ENCODE data around the gene ADGRL4.
"Not testable (repeated sequence)": the region's sequence is repeated elsewhere in the genome, so short reads cannot be mapped to it uniquely, and the experiment has no call there.

Gene ADGRL4

GRCh38 chr1:78916986-78917385, 89.5 kb downstream of the ADGRL4 start:
- DNase-seq = no peak

GRCh38 chr1:78913950-78914349, 92.6 kb downstream of the ADGRL4 start:
- no peak for DNase-seq

DNA sequence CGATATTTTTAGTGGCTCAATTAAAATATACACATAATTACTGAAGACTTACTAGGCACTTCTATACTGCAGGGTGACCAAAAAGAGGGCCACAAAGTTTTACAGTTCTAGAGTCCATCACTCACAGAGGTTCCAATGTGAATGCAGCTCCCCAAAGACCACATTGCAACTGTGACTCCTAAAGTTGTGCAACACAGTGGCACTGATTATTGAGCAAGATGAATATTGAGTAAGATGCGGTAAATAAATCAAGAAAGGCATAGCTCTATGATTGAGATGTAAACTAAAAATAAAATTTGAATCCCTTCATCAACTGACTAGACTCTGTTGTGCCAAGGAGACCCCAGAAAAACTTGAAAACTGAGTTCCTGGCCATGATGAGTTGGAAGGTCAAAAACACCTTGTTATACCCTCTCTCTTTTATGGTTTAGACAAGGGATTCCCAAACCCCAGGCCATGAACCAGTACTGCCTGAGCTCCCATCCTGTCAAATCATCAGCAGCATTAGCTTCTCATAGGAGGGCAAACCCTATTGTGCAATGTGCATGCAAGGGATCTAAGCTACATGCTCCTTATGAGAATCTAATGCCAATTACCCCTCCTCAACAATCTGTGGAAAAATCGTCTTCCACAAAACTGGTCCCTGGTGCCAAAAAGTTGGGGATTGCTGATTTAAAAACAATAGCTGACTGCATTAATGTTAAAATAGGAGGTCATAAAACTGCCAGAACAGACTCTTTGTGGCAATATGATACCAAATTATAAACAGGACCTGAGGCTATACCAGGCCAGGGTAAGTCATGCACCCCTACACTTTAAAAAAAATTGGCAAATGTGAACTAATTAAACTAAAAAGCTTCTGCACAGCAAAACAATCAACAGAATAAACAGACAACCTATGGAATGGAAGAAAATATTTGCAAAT, 94.3 kb downstream of the ADGRL4 start:
- DNase-seq = peak; percentile 7

DNA sequence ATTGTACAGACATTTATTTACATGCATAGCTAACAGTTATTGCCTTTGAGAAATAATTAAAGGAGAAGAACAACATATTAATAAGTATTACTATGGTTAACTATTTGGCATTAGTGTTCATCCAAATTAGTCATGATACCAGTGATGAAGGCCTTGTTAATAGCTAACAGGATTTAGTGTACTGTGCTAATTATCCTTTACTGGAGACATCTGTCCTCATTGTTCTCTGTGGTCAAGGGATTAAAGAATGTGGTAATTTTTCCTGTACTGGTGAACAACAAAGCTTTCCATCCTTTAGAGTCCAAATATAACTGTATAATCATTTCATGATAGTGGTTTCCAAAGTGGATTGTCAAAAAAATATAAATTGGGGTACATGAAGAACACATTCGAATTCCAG, 103.9 kb downstream of the ADGRL4 start:
- DNase-seq = no peak

- DNase-seq = no peak
These were observed 111.7 kb downstream of the ADGRL4 start for GRCh38 chr1:78894811-78895210.

DNA sequence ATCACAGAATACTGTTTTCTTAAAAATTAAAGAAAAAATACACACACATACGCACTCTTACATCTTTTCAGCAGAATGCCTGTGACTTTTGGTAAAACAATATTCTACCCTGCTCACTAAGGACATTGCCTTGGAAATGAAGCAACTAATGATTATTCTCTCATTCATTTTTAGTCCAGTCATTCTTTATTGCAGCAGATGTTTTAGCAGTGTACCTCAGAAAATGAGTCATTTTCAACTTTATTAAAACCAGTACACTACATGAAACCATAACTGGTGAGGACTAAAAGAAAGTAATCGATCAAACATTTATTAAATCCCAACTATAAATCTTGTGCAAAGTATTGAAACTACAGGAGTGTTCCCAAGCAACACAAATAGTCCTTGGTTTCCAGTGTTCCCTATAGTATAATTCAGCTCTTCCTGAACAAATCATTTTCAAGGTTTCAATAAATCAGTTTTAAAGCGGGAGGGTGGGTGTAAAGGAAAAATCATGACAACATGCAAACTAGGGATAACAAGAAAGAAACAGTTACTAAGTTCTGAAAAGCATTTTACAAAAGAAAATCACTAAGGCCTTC, 114.2 kb downstream of the ADGRL4 start:
- DNase-seq = no peak

GRCh38 chr1:78887458-78887857, 119.1 kb downstream of the ADGRL4 start:
- DNase-seq = no peak

GRCh38 chr1:78884685-78885452, 121.7 kb downstream of the ADGRL4 start:
- DNase-seq = no peak

GRCh38 chr1:78880223-78880622, 126.3 kb downstream of the ADGRL4 start:
- no peak for DNase-seq

DNA sequence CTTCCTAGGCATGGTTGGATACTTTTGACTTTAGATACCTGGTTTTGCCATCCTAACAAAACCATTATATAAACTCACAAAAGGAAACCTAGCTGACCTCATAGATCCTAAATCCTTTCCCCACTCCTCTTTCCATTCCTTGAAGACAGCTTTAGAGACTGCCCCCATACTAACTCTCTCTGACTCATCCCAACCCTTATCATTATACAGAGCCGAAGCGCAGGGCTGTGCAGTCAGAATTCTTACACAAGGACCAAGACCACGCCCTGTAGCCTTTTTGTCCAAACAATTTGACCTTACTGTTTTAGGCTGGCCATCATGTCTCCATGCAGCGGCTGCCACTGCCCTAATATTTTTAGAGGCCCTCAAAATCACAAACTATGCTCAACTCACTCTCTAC, 130.5 kb downstream of the ADGRL4 start:
- not testable (repeated sequence) for DNase-seq

- not testable (repeated sequence) for DNase-seq
These were observed 133.7 kb downstream of the ADGRL4 start for GRCh38 chr1:78872801-78873200.

GRCh38 chr1:78871249-78871648, 135.3 kb downstream of the ADGRL4 start:
- no peak for DNase-seq

- DNase-seq = no peak
These were observed 137.4 kb downstream of the ADGRL4 start for GRCh38 chr1:78869136-78869535.

DNA sequence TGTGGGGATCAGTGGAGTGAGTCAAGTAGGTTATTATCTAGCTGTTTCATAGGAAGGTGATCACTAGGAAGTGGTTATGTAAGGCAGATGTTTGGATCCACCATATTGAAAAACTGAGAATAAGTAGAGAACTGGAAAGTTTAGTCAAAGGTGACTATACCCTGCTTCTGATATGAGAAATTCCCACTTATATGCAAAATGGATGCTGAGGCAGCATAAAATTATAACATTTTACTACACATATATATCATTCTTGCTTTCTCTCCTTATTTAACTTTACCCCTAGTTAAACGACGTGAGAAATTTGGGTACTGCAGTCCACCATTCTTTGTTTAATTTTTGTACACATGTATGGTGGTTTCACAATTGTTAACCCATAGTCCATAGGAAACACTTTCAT, 142.4 kb downstream of the ADGRL4 start:
- no peak for DNase-seq

DNA sequence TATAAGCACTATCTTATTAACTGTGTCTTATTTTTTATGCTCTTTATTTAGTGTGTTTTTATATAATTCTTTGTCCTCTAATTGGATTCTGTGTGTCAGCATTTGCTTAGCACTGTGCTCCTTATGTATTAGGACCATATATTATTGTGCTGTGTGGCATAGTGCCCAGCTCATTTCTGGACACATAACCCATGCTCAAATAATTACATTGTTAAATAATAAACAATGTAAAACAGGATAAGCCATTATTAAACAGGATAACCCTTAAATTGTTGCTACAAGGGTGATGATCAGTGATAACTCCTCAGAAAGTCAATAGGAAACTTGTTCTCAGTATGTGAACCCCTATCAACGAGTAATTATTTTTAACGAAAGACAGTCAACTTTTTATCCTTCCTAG, 150.4 kb downstream of the ADGRL4 start:
- no peak for DNase-seq

DNA sequence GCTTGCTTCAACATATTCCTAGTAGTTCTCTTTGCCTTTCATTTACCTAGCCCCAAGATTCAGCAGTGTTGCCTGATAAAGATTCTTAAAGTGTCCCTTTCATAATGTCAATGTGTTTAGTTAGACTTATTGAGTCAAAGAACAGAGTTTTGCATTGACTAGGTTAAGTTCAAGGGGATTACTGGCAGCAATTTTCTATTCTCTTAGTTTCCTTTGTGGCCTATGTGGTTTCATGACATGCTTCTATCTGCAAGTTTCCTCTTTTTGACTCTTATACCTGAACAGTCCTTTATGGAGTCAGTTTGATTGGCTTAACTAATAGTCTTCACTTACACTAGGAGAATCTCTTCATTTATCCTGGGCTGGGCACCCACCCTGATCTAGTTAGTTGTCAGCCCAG, 151.3 kb downstream of the ADGRL4 start:
- DNase-seq = no peak

DNA sequence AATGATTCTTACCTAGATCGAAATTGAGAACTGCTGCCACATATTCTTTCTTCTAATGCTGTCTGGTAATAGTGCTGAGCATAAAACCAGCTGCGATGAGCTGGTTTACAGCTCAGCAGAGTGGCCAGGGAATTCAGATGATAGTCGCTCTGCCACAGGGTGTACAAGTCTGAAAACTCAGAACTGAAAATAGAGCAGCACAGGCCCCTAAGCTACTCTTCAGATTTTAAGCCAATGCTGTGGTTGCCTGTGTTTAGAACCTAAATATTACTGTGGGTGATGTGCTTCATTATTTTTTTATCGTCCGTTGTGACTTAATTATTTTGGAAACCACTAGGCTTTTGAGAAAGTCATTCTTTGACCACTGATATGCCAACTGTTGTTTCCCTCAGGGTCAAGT, 152.0 kb downstream of the ADGRL4 start:
- DNase-seq = no peak

GRCh38 chr1:78843546-78843945, 163.0 kb downstream of the ADGRL4 start:
- DNase-seq = no peak

DNA sequence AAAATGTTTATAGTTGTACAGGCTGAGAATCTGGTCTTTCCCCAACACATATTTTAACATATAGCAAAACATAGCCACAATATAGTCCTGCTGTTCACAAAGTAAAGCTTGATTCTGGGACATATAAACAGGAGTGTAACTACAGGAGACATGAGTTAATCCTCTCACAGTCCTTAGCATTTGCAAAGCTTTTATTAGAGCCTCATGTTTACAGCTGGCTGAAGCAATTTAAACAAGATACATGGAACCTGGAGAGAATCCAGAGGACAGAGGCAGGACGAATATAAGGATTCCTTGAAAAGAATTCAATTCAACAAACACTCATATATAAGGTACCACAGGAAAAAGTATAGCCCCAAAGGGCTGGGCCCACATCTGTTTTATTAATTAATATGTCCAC, 163.4 kb downstream of the ADGRL4 start:
- DNase-seq = no peak

GRCh38 chr1:78840453-78841271, 165.9 kb downstream of the ADGRL4 start:
- DNase-seq = no peak

Measured in hematopoietic multipotent progenitor cell treated with erythropoietin and hydrocortisone succinate and interleukin-3 and kit ligand, for 6 days (in vitro differentiated cells).